Sigmoid colon (tissue), 4 donors: ENCODE data around the gene PCGF3.

ENCODE experiments used
- CTCF ChIP-seq, 4 experiments: fragments of 450-650 bp in 3 of 4; fragments of 200-600 bp in 1 of 4; IDR thresholded peaks; one replicate each; pipeline ENCODE4 v1.5.1; 2016 to 2019; ENCODE audit warnings: antibody characterized with exemption in 4 of 4, mild to moderate bottlenecking in 3 of 4, moderate library complexity in 2 of 4
- EP300 ChIP-seq, 4 donors: sonication (generic); formaldehyde crosslinking; IDR thresholded peaks; one replicate each; pipeline ENCODE4 v1.6.1; 2017; ENCODE audit warnings: antibody characterized with exemption in 4 of 4
- POLR2A ChIP-seq, 2 donors: fragments of 450-650 bp; IDR thresholded peaks; one replicate each; pipeline ENCODE4 v1.6.1; 2016; ENCODE audit warnings: antibody characterized with exemption in 2 of 2, mild to moderate bottlenecking in 2 of 2, moderate library complexity in 2 of 2
- POLR2AphosphoS5 ChIP-seq, 4 donors: sonication (generic); formaldehyde crosslinking; IDR thresholded peaks; one replicate each; pipeline ENCODE4 v1.6.1; 2017; ENCODE audit warnings: antibody characterized with exemption in 4 of 4

GRCh38 chr4:679629-680028 lies 26.0 kb upstream of the PCGF3 start:
- TF ChIP-seq CTCF (IDR thresholded peaks at IDR 0.05) (no peak), EP300 (IDR thresholded peaks at IDR 0.05) (no peak), POLR2A (IDR thresholded peaks at IDR 0.05) (no peak), POLR2AphosphoS5 (IDR thresholded peaks at IDR 0.05) (no peak)
